Stimulated activated CD4-positive, alpha-beta T cell treated with anti-CD3 and anti-CD28 coated beads, Interleukin-12 subunit alpha, Interleukin-12 subunit beta, amount 100 ng/mL, for 4 hours (primary cell): ENCODE measurements around the gene PELI3.
A peak's percentile ranks its signal among the peaks of the same experiment; 100 is the strongest.

Experiments used
- DNase-seq: peaks from one replicate; pipeline ENCODE4 v3.0.0-alpha.2; 2020

The PELI3 gene

GRCh38 chr11:66509131-66509561 is 42.4 kb downstream of the PELI3 start:
- DNase-seq, result no peak

GRCh38 chr11:66510271-66510989 is 43.7 kb downstream of the PELI3 start, which contains the start of gene BBS1:
TSS of gene BBS1 (plus strand) at chr11:66510635. CDS start at chr11:66510660, 25 bp downstream.
- DNase-seq, result peak; percentile 83

GRCh38 chr11:66510990-66511339 is 44.3 kb downstream of the PELI3 start:
- no peak for DNase-seq

DNA sequence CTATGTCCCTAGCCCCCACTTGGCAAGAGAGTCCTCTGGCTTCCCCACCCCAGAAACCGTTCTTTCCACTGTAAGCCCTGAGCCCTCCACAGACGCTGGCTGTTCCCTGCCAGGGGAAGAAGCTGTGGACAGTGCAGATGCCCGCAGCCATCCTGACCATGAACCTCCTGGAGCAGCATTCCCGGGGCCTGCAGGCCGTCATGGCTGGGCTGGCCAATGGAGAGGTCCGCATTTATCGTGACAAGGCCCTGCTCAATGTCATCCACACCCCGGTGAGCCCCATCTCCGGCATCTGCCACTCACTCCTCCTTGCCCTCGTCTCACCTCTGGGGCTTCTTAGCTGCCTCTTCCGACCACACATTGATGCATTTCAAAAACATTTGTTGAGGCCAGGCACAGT is 56.9 kb downstream of the PELI3 start:
- DNase-seq, result no peak

- DNase-seq, result no peak
Observed at GRCh38 chr11:66524304-66525040, 57.8 kb downstream of the PELI3 start.
